HL-60 (cell line): ENCODE data around the gene CHML.
A peak's percentile ranks its signal among the peaks of the same experiment; 100 is the strongest.

Experiments used
- DNase-seq, 2 experiments: peaks; one replicate each; pipeline ENCODE4 v3.0.0-alpha.2; 2010 to 2020; ENCODE audit warnings: low read depth in 1 of 2, low spot score in 1 of 2
- H3K27ac ChIP-seq: fragments of 250-450 bp; sonication (Bioruptor Pico); replicated peaks from 2 replicates; pipeline ENCODE4 v1.5.1; 2020; ENCODE audit warnings: mild to moderate bottlenecking, moderate library complexity
- H3K27me3 ChIP-seq: fragments of 250-450 bp; sonication (Bioruptor Pico); 2 replicates; pipeline ENCODE4 v1.5.1; 2021; ENCODE audit warnings: mild to moderate bottlenecking, moderate library complexity; ENCODE audit not compliant: insufficient read depth, poor library complexity, severe bottlenecking
- H3K4me3 ChIP-seq: replicated peaks from 2 replicates; pipeline ENCODE4 v1.5.1; 2011; ENCODE audit warnings: mild to moderate bottlenecking, control low read depth, low read length; ENCODE audit not compliant: insufficient read depth
- GABPA ChIP-seq: IDR thresholded peaks from 2 replicates; pipeline ENCODE4 v1.6.1; 2012; ENCODE audit warnings: low read depth
- POLR2AphosphoS5 ChIP-seq: IDR thresholded peaks from 2 replicates; pipeline ENCODE4 v1.6.1; 2012; ENCODE audit warnings: low read depth
- SPI1 ChIP-seq: IDR thresholded peaks from 2 replicates; pipeline ENCODE4 v1.6.1; 2012; ENCODE audit warnings: low read depth, mild to moderate bottlenecking, borderline replicate concordance
- TF ChIP-seq, protein P1 (sequence below): IDR thresholded peaks from 2 replicates; pipeline ENCODE4 v1.6.1; 2012; ENCODE audit warnings: low read depth; ENCODE audit not compliant: insufficient replicate concordance
- TF ChIP-seq, protein P2 (sequence below): IDR thresholded peaks from one replicate; pipeline ENCODE4 v1.5.1; 2011; ENCODE audit warnings: low read length, control low read depth, inconsistent platforms; ENCODE audit not compliant: insufficient read depth

CHML gene

DNA sequence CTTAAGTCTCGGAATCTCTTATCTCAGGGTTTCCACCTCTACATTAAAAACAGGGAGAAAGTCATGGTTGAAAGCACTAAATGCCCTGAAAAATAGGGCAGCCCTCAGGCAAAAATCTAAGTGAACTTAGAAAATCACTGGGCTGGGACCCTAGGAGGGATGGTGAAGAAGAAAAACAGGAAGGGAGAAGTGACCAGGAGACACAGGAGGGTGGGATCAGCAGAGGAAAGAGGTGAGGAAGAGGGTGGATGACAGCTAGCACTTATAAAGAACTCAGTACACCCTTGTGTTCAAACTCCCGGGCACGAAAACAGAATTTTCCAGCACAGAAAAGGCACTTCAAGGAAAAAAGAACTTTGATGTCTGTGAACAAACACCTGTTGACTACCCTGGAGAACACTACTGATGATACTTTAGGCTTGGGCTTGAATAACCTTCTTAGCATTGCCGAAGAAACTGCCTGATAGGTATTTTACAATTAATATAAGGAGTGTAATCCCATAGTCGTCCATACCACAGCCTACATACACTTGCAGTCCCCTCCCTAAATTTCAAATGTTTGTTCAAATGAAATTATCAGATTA, 2.0 kb downstream of the CHML start:
- no peak overlapping the region for H3K27ac ChIP-seq
- no peaks in the 10 kb centered on the region for H3K27me3 ChIP-seq
- H3K4me3 ChIP-seq: peak overlapping the region; percentile 81
- DNase-seq: no peak
- TF ChIP-seq, protein P1, sequence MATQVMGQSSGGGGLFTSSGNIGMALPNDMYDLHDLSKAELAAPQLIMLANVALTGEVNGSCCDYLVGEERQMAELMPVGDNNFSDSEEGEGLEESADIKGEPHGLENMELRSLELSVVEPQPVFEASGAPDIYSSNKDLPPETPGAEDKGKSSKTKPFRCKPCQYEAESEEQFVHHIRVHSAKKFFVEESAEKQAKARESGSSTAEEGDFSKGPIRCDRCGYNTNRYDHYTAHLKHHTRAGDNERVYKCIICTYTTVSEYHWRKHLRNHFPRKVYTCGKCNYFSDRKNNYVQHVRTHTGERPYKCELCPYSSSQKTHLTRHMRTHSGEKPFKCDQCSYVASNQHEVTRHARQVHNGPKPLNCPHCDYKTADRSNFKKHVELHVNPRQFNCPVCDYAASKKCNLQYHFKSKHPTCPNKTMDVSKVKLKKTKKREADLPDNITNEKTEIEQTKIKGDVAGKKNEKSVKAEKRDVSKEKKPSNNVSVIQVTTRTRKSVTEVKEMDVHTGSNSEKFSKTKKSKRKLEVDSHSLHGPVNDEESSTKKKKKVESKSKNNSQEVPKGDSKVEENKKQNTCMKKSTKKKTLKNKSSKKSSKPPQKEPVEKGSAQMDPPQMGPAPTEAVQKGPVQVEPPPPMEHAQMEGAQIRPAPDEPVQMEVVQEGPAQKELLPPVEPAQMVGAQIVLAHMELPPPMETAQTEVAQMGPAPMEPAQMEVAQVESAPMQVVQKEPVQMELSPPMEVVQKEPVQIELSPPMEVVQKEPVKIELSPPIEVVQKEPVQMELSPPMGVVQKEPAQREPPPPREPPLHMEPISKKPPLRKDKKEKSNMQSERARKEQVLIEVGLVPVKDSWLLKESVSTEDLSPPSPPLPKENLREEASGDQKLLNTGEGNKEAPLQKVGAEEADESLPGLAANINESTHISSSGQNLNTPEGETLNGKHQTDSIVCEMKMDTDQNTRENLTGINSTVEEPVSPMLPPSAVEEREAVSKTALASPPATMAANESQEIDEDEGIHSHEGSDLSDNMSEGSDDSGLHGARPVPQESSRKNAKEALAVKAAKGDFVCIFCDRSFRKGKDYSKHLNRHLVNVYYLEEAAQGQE: no peak
- peak; percentile 29 for TF ChIP-seq GABPA
- TF ChIP-seq POLR2AphosphoS5: no peak
- TF ChIP-seq SPI1: no peak

- peak; percentile 64 to 82 for DNase-seq
- TF ChIP-seq, protein P2, sequence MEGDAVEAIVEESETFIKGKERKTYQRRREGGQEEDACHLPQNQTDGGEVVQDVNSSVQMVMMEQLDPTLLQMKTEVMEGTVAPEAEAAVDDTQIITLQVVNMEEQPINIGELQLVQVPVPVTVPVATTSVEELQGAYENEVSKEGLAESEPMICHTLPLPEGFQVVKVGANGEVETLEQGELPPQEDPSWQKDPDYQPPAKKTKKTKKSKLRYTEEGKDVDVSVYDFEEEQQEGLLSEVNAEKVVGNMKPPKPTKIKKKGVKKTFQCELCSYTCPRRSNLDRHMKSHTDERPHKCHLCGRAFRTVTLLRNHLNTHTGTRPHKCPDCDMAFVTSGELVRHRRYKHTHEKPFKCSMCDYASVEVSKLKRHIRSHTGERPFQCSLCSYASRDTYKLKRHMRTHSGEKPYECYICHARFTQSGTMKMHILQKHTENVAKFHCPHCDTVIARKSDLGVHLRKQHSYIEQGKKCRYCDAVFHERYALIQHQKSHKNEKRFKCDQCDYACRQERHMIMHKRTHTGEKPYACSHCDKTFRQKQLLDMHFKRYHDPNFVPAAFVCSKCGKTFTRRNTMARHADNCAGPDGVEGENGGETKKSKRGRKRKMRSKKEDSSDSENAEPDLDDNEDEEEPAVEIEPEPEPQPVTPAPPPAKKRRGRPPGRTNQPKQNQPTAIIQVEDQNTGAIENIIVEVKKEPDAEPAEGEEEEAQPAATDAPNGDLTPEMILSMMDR: no peak
- TF ChIP-seq SPI1: peak; percentile 74; the same call in 1 of the 2 replicates
- H3K27ac ChIP-seq: no peak overlapping the region
- peak overlapping the region; percentile 81 for H3K4me3 ChIP-seq
- no peaks in the 10 kb centered on the region for H3K27me3 ChIP-seq
Observed at GRCh38 chr1:241637604-241638003, 2.6 kb downstream of the CHML start.

GRCh38 chr1:241637046-241637590, 3.1 kb downstream of the CHML start:
- no peak for TF ChIP-seq GABPA
- no peak for TF ChIP-seq POLR2AphosphoS5
- TF ChIP-seq, protein P2: no peak
- TF ChIP-seq SPI1: no peak
- TF ChIP-seq, protein P1: no peak
- H3K4me3 ChIP-seq: peak overlapping the region; percentile 81

GRCh38 chr1:241636291-241636690, 3.9 kb downstream of the CHML start:
- DNase-seq: no peak
- Histone ChIP-seq H3K27me3 (no peaks in the 10 kb centered on the region), H3K4me3 (no peak overlapping the region), H3K27ac (no peak overlapping the region)
- TF ChIP-seq, protein P2: no peak
- TF ChIP-seq GABPA: no peak

More at GRCh38 chr1:241637046-241637590, 3.1 kb downstream of the CHML start:
- no peaks in the 10 kb centered on the region for H3K27me3 ChIP-seq
- H3K27ac ChIP-seq: no peak overlapping the region
- DNase-seq: no peak
